Choroid plexus epithelial cell (primary cell): Measurements from ENCODE around the gene PFKP.

Experiments used
- DNase-seq: peaks from one replicate; pipeline ENCODE4 v3.0.0-alpha.2; 2010; ENCODE audit warnings: low read depth
- H3K4me3 ChIP-seq: 2 replicates; pipeline ENCODE4 v1.5.1; 2011; ENCODE audit warnings: low read depth, mild to moderate bottlenecking, control low read depth, low read length, moderate library complexity
- CTCF ChIP-seq: conservative IDR thresholded peaks from 2 replicates; pipeline ENCODE4 v1.5.1; 2011; ENCODE audit warnings: low read depth, mild to moderate bottlenecking, control low read depth, inconsistent platforms, low read length, moderate library complexity

The PFKP gene

GRCh38 chr10:3037182-3037581 is 30.2 kb upstream of the PFKP start:
- no peak overlapping the region for H3K4me3 ChIP-seq
- DNase-seq: no peak
- TF ChIP-seq CTCF: no peak

GRCh38 chr10:3040069-3040468 is 27.3 kb upstream of the PFKP start:
- no peak for TF ChIP-seq CTCF
- no peak overlapping the region for H3K4me3 ChIP-seq
- no peak for DNase-seq

- DNase-seq: no peak
- no peak overlapping the region for H3K4me3 ChIP-seq
- TF ChIP-seq CTCF: no peak
Observed at GRCh38 chr10:3042589-3042988, 24.8 kb upstream of the PFKP start.

GRCh38 chr10:3043512-3044368 is 23.6 kb upstream of the PFKP start:
- peak; percentile 91 for TF ChIP-seq CTCF
- H3K4me3 ChIP-seq: no peak overlapping the region
- DNase-seq: peak; percentile 87

- H3K4me3 ChIP-seq: peak overlapping the region; percentile 14
- peak; percentile 75 for DNase-seq
- peak; percentile 45 for TF ChIP-seq CTCF
Observed at GRCh38 chr10:3045471-3046209, 21.7 kb upstream of the PFKP start.

GRCh38 chr10:3046210-3046779 is 21.1 kb upstream of the PFKP start:
- TF ChIP-seq CTCF: no peak
- H3K4me3 ChIP-seq: no peak overlapping the region
- DNase-seq: no peak
